NCI-H524 treated with DMSO at 0.1 percent for 48 hours (cell line): ENCODE measurements around the gene COX14.
"Not testable (repeated sequence)": the region's sequence is repeated elsewhere in the genome, so short reads cannot be mapped to it uniquely, and the experiment has no call there.

Source experiments
- DNase-seq: peaks from one replicate; lab custom pipeline; 2025; lab: John Stamatoyannopoulos, UW

Gene COX14

DNA sequence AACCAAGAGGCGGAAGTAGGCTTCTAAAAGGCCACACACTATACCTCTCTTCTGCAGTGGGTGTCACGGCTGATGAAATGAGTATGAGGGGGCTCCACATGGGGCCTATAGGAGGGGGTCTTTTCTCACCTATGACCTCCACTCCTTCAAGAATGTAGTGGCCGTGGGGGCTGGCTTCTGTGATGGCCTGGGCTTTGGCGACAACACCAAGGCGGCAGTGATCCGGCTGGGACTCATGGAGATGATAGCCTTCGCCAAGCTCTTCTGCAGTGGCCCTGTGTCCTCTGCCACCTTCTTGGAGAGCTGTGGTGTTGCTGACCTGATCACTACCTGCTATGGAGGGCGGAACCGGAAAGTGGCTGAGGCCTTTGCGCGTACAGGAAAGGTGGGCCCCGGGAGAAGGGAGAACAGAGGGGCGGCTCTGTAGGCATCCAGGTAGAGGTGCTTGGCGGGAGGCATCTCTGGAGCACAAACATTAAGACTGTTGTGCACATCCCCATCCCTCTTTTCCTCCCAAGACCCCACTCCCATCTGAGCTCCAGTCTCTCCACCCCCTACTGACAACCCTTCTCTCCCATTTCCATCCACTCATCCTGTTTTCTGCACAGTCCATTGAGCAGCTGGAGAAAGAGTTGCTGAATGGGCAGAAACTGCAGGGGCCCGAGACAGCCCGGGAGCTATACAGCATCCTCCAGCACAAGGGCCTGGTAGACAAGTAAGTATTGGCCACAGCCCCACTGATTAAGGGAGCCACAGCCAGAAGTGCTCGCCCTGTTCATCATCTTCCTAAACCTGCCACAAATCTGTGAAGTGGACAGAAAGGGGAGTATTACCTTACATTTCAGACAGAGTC lies 4.4 kb upstream of the COX14 start:
- DNase-seq = no peak

DNA sequence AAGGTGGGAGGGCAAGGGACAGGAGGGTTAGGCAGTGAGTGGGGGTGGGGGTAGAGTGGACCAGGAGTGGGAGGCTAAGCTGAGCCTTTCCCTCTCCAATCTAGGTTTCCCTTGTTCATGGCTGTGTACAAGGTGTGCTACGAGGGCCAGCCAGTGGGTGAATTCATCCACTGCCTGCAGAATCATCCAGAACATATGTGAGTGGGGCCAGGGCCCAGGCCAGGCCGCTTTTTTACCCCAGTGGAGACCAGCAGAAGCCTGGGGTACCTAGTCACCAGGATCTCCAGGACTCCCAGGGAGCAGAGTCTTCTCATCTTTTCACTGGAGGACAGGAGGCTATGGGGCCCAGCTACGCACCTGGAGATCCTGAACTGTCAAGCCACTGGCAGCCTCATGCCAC lies 2.7 kb upstream of the COX14 start:
- DNase-seq = no peak

DNA sequence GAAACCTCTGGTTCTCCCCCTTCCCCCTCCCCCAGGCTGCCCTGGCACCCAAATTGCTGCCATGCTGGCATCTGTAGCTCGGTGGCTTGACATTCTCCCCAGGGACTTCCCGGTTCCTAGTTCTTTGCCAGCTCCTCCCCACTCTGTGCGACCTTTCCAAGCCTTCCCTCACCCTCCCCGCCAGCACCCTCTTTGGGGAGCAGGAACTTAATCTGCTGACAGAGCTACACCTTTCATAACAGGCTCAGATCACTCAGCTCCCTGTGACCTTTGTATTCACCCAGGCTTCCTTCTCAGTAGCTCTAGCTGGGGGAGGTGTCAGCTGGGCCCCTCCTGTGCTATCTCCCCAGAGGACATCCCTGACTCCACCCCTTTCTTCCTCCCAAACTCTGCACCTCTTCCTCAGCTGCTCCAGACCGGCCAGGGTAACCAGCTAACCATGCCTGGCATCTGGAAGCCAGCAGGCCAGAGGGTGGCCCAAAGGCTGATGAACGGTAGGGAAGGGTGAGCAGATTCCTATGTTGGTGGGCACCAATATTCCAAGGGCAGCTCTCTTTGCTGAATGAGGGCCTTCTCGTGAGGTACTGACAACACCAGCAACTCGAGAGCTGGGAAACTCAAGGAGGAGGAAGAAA lies 1.8 kb upstream of the COX14 start:
- DNase-seq = no peak

DNA sequence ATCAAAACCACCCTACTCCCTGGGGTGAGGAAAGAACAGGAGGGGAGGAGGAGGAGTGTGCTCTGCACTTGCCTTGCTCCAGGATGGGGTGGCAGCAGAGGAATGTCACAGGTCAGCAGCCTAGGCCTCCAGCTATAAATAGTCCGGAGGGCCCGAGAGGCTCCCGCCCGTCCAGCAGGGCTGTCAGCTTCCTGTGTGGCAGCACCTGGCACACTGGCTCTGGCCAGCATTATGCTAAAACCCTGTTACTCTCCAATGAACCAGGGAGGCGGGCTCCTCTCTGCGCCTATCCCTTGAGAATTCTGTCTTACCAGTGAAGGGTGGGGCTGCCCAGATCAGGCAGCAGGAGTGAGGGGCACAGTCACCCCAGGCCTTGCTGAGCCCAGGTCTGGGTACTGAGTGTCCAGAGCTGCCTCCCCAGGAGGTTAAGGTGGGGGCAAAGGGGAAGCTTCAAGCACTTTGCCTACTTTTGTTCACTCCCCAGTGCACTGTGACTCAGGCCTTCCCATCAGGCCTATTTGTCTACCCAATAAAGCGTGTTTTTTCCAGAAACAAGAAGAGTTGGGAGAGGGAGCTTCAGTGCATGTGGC lies 1.2 kb upstream of the COX14 start:
- no peak for DNase-seq

DNA sequence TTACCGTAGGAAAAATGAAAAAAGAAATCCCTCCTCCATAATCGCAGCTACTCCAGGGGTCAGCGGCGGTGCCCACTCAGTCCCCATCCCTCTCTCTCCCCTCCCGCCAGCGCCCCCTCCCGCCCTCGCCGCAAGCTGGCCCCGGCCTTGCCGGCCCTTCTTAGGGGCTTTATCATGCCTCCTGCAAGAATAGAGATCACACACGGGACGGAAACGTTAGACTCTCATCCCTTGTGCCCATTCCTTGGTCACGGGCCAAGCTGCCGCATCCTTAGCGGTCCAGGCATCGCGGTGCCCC lies 692 bp upstream of the COX14 start:
- DNase-seq = no peak

DNA sequence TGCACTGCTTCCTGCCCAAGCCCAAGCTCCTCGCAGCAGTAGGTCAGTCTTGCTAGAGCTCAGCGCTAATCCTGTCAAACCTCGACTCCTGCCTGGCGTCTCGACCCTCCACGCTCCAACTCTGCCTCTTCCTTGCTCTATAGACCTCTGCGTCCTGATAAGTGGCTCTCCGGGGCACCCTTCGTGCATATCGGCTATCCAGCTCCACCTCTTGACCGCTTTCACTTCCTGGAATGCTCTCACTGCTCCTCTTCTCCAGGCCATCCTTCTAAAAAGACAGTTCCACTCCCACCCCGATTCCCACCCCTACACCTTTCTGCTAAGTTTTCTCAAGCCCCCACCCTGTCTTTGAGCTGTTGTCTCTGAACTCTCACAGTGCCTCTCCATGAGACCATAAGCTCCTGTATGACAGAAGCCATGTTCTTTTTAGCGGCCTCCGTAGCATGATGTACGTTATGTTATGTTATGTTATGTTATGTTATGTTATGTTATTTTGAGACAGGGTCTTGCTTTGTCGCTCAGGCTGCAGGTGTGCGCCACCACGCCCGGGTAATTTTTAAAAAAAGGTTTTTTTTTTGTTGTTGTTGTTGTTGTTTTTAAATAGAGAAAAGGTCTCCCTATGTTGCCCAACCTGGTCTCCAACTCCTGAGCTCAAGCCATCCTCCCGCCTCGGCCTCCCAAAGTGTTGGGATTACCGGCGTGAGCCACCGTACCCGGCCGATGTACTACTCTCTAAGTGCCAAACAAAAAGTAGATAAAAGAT lies 601 bp downstream of the COX14 start:
- DNase-seq = no peak

DNA sequence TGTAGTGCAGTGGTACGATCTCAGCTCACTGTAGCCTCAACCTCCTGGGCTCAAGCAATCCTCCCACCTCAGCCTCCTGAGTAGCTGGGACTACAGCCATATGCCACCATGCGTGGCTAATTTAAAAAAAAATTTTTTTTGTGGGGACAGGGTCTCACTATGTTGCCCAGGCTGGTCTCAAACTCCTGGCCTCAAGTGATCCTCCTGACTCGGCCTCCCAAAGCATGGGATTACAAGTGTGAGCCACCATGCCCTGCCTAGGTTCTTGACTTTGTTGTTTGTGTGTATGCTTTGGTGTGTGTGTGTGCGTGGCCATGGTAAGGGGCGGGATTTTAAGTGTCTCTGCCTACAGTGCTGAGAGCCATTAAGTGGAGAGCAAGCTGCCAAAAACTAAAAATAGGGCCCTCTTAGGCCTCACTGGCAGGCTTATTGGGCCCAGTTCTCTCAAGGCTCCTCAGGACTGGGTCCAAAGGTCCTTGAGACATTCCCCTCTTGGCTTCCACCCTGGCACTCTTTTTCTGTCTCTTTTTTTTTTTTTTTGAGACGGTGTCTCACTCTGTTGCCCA lies 5.1 kb downstream of the COX14 start:
- DNase-seq = no peak

DNA sequence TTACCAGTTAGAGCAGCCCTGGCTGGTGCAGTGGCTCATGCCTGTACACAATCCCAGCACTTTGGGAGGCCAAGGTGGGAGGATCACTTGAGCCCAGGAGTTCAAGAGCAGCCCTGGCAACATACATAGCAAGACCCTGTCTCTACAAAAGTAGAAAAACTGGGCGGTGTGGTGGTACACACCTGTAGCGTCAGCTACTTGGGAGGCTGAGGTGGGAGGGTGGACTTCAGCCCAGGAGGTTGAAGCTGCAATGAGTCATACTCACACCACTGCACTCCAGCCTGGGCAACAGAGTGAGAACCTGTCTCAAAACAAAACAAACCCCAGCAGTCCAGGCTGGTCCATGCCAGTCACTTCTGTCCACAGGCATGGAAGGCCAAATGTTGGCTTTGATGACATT lies 7.4 kb downstream of the COX14 start:
- DNase-seq = no peak

DNA sequence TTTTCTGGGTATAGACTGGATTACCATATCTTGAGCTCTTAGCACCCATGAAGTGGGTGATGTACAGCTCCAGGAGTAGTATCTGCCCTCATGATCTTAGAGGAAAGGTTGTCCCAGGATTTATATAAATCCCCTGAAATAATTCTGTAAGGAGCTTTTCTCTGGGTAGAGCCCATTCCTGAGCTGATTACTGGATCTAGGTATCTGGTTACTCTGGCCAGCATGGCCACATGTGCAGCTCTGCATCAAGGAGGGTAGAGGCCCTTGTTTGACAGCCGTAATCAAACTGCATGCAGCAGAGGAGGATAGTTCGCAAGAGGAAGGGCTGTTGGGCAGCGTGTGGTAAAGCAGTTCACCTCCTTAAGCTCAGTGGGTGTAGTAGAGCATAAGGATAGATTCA lies 8.5 kb downstream of the COX14 start:
- no peak for DNase-seq

DNA sequence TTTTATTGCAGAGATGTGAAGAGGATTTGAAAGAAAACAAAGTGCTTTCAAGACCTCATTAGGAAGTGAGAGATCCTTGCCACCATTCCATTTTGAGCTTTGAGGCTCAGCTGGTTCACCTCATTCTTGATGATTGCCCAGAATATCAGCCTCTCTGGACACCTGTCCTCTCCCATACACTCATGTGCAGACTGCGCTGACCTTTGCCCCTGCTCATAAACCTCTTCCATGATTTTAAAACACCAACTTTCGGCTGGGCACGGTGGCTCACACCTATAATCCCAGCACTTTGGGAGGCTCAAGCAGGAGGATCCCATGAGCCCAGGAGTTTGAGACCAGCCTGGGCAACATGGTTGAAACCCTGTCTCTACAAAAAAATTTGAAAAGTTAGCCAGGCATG lies 8.9 kb downstream of the COX14 start:
- DNase-seq = no peak

DNA sequence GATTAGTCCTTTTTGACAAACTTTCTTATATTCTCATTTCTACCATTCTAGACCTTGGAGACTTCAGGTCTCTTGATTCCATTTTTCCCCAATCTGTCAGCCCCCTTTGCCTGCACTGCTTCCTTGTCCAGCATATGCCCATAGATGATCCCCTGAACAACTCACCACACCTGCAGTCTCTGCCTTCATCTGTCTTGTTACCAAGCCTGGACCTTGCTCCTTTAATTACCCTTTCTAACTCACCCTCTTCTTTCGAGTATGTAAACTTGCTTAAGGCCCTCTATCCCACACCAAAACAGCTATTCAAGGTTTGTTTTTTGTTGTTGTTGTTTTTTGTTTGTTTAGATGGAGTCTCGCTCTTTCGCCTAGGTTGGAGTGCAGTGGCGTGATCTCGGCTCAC lies 9.6 kb downstream of the COX14 start:
- DNase-seq = no peak

DNA sequence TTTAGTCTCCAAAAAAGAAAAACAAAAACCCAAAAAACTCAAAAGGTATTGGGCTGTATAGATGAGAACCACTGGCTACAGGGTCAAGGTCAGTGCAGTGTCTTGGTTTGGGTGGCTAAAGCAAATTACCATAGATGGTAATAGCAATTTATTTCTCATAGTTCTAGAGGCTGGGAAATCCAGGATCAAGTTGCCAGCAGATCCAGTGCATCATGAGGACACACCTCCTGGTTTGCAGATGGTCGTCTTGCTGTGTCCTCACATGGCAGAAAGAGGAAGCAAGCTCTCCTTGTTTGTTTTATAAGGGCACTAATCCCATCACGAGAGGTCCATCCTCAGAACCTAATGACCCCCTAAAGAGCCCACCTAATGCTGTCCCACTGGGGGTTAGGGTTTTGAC lies 11.2 kb downstream of the COX14 start:
- no peak for DNase-seq

DNA sequence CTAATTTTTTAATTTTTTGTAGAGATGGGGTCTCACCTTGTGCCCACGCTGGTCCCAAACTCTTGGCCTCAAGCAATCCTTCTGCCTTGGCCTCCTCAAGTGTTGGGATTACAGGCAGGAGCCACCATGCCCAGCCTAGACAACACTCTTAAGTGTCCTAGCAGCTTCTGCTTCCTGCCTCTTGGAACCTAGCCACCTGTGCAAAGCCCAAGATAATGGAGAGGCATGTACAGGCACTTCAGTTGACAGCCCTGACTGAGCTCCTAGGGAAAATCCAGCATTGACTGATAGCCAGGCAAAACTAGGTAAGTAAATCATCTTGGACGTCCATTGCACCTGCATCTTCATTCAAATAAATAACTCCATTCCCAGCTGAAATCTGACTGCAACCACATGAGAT lies 15.5 kb downstream of the COX14 start:
- no peak for DNase-seq

DNA sequence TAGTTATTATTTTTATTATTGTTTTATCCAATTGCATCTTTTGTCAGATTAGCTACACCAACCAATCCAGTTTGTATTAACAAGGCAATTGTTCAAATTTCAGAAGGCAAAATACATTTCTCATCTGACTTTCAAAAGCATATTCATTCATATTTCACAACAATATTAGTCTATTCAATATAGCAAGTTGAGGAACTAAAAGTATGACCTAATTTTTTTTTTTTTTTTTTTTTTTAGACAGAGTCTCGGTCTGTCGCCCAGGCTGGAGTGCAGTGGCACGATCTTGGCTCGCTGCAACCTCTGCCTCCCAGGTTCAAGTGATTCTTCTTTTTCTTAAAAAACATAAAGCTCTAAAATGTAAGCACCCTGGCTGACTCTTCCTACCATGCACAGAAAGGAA lies 17.3 kb downstream of the COX14 start:
- no peak for DNase-seq

DNA sequence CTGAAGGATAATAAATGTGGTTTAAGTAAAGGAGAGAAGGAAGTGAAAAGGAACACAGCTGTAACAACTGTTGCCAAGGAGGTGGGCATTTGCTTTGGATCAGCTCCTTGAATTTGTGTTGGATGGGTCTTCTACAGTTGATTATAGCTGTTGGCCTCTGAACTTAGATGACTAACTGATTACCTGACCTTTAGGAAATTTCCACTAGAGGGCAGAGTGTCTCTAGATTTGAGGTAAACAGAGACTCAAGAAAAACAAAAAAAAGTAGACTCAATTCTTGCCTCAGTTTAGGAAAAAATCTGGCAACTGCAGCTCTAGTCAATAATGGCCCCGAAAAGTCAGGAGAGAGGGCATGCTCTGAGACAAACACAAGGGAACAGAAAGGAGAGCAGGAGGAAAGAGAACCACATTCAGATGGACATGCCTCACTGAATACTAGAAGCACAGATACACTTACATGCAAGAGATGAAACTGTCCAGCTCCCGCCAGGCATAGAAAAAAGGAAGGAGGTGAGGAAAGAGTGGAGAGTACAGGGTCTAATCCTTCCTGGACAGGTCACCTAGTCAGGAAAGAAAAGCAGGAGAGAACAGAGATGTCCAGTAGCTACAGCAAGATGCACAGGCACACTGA lies 20.6 kb downstream of the COX14 start:
- no peak for DNase-seq

DNA sequence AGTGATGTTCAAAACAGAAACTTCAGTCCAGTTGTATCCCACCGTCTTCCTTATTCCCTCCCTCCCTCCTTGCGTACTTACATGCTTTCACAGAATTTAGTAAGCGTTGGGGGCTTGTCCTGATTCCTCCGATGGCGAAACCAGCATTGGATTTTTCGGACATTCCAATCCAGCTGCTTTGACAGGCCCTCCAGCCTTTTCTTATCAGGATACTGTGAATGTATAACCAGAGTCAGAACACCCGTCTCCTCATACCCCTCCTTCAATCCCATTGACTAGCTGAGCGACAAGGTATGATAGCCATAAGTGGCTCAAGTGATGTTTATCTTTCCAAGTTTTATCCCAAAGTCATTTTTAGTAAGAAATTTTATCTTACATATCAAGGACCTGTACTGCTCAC lies 31.0 kb downstream of the COX14 start:
- DNase-seq = no peak

DNA sequence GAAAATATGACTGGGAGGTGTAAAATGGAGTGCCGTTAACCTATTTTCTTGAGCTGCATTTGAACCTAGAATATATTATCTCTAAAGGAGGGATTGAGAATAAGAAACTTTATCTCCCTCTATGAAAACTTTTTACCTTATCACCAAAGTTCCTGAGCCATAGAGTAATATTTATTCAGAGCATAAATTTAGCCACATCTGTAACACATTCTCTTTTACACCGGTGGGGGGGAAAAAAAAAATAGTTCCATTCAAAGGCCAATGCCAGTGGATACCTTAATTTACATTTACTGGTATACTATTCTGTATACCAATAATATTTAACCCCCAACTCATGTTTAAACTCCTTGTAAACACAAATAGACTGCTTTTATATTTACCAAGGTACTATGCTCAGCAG lies 33.4 kb downstream of the COX14 start:
- DNase-seq = no peak

DNA sequence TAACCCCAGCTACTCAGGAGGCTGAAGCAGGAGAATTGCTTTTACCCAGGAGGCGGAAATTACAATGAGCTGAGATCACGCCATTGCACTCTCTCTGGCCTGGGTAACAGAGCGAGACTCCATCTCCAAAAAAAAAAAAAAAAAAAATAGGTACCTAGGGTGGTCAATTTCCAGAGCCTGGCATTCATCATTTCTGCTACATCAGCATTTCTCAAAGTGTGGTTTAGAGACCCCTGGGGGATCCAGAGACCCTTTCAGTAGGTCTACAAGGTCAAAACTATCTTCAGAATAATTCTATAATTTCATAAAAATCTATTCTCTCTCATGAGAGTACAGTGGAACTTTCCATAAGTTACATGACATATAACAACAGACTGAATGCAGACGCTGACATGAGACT lies 35.2 kb downstream of the COX14 start:
- DNase-seq = no peak

DNA sequence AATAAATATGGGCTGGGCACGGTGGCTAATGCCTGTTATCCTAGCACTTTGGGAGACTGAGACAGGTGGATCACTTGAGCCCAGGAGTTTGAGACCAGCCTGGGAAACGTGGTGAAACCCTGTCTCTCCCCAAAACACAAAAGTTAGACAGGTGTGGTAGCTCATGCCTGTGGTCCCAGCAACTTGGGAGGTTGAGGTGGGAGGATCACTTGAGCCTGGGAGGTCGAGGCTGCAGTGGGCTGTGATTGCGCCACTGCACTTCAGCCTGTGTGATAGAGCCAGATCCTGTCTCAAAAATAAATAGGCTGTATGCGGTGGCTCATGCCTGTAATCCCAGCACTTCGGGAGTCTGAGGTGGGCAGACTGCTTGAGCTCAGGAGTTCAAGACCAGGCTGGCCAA lies 36.0 kb downstream of the COX14 start:
- not testable (repeated sequence) for DNase-seq

DNA sequence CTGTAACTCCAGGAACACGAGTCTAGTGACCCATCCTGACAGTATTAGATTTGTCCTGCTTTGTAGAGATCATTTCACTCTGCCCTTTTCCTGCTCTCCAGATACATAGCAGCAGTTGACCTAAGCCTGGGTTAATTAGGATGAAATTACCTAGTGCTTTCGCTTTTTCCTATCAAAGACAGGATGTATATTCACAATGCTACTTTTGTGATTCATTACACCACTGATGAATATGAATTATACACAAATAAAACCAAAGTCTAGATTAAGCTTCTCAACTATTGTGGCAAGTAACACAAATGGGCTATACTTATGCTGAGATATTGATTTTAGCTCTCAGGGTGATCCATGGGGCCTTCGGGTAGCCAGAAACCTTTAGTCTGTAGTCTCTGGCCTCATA lies 37.3 kb downstream of the COX14 start:
- no peak for DNase-seq

DNA sequence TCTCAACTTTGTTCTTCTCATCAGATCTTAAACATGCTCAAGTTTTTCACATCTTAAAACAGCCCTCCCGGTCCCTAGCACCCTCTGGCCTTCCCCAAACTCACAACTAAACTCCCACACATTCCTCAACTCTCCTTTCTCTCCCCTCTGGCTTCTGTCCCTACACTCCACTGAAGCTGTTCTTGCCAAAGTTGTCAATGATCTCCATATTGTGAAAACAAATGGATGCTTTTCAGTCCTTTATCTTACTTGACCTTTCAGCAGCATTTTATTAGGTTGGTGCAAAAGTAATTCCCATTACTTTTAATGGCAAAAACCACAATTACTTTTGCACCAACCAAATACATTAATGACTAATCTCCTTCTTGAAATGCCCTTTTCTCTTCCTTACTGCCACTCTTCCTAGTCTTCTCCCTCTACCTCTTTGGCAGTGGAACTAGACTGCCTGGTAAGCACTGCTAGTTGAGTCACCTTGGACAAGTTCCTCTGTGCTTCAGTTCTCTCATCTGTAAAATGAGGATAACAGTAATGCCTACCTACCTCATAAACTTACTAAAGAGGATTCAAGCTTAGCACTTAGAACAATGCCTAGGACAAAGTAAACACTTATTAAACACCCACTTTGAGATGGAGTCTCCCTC lies 39.1 kb downstream of the COX14 start:
- no peak for DNase-seq

DNA sequence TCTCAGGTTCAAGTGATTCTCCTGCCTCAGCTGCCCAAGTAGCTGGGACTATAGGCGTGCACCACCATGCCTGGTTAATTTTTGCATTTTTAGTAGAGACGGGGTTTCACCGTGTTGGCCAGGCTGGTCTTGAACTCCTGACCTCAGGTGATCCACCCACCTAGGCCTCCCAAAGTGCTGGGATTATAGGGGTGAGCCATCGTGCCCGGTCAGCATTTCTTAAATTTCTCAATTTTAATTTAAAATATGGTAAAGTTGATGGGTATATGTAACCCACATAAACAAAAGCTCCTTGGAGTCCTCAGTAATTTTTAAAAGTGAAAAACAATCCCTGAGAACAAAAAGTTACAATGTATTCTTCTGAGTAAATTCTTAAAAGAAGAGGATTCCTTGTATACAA lies 42.9 kb downstream of the COX14 start:
- not testable (repeated sequence) for DNase-seq
